CD8-positive, alpha-beta memory T cell (primary cell): Measurements from ENCODE around the gene LRFN3. TPM values are rescaled to one million over a fixed set of nuclear protein-coding genes. Genes with fewer than 3 reads are reported as not detected.

Experiments
- CTCF ChIA-PET: fragments of 350-600 bp; sonication (Branson Sonifier 250); formaldehyde crosslinking; loops from one replicate; lab custom pipeline; 2021; ENCODE audit warnings: antibody characterized with exemption; lab: Charles Lee
- POLR2A ChIA-PET: fragments of 350-600 bp; sonication (Branson Sonifier 250); formaldehyde crosslinking; loops from one replicate; lab custom pipeline; 2021; ENCODE audit warnings: antibody characterized with exemption; lab: Charles Lee
- DNase-seq, 5 donors: peaks; one replicate each; pipeline versions ENCODE4 v3.0.0 to v3.0.0-alpha.2; 2020 to 2022; ENCODE audit warnings: mixed read lengths in 1 of 5
- H3K27ac ChIP-seq: one replicate; pipeline ENCODE4 v1.7.0; 2013; ENCODE audit warnings: low read depth, mild to moderate bottlenecking, low read length, moderate library complexity
- H3K27me3 ChIP-seq: 2 replicates; pipeline ENCODE4 v1.7.0; 2013; ENCODE audit warnings: low read length, mild to moderate bottlenecking; ENCODE audit not compliant: insufficient read depth, poor library complexity, severe bottlenecking
- H3K36me3 ChIP-seq: 2 replicates; pipeline ENCODE4 v1.7.0; 2013; ENCODE audit warnings: mild to moderate bottlenecking, low read length, moderate library complexity; ENCODE audit not compliant: insufficient read depth
- H3K4me1 ChIP-seq: 2 replicates; pipeline ENCODE4 v1.7.0; 2013; ENCODE audit warnings: mild to moderate bottlenecking, low read length, moderate library complexity; ENCODE audit not compliant: insufficient read depth
- H3K4me3 ChIP-seq: 2 replicates; pipeline ENCODE4 v1.7.0; 2013; ENCODE audit warnings: mild to moderate bottlenecking, low read length
- H3K9me3 ChIP-seq: 2 replicates; pipeline ENCODE4 v1.7.0; 2013; ENCODE audit warnings: mild to moderate bottlenecking, low read length
- H3K27ac Mint-ChIP-seq, 8 donors: one replicate each; pipeline ENCODE4 v1.8.0; 2020 to 2021; ENCODE audit warnings: mixed read lengths in 8 of 8, mild to moderate bottlenecking in 6 of 8, inconsistent platforms in 3 of 8, moderate library complexity in 3 of 8
- H3K27me3 Mint-ChIP-seq, 2 donors: one replicate each; pipeline ENCODE4 v1.8.0; 2020 to 2021; ENCODE audit warnings: mixed read lengths in 2 of 2, mild to moderate bottlenecking in 1 of 2, moderate library complexity in 1 of 2
- H3K36me3 Mint-ChIP-seq, 3 donors: one replicate each; pipeline ENCODE4 v1.8.0; 2020 to 2021; ENCODE audit warnings: mixed read lengths in 3 of 3, inconsistent platforms in 1 of 3, mild to moderate bottlenecking in 1 of 3
- H3K4me1 Mint-ChIP-seq, 3 donors: one replicate each; pipeline ENCODE4 v1.8.0; 2020 to 2021; ENCODE audit warnings: mixed read lengths in 3 of 3, inconsistent platforms in 1 of 3, mild to moderate bottlenecking in 1 of 3
- H3K4me3 Mint-ChIP-seq, 7 donors: one replicate each; pipeline ENCODE4 v1.8.0; 2020 to 2021; ENCODE audit warnings: mixed read lengths in 7 of 7, mild to moderate bottlenecking in 6 of 7, moderate library complexity in 4 of 7, inconsistent platforms in 2 of 7
- H3K9me3 Mint-ChIP-seq, 5 donors: one replicate each; pipeline ENCODE4 v1.8.0; 2020 to 2022; ENCODE audit warnings: mixed read lengths in 5 of 5, mild to moderate bottlenecking in 3 of 5, moderate library complexity in 2 of 5, inconsistent platforms in 1 of 5
- polyA plus RNA-seq: library from polyadenylated mRNA; unstranded; fragments of 300-500 nt; fragmentation: Illumina TruSeq; gene quantifications from one replicate; pipeline ENCODE4 v1.2.3, GENCODE V29; 2021
- total RNA-seq, 2 experiments: library from RNA; stranded (reverse); gene quantifications; one replicate each; pipeline ENCODE4 v1.2.3, GENCODE V29; 2021

Gene LRFN3
- total and polyA plus RNA-seq, 3 experiments from 2014 or later = 3.0 to 12.5 (median 12.4) TPM

DNA sequence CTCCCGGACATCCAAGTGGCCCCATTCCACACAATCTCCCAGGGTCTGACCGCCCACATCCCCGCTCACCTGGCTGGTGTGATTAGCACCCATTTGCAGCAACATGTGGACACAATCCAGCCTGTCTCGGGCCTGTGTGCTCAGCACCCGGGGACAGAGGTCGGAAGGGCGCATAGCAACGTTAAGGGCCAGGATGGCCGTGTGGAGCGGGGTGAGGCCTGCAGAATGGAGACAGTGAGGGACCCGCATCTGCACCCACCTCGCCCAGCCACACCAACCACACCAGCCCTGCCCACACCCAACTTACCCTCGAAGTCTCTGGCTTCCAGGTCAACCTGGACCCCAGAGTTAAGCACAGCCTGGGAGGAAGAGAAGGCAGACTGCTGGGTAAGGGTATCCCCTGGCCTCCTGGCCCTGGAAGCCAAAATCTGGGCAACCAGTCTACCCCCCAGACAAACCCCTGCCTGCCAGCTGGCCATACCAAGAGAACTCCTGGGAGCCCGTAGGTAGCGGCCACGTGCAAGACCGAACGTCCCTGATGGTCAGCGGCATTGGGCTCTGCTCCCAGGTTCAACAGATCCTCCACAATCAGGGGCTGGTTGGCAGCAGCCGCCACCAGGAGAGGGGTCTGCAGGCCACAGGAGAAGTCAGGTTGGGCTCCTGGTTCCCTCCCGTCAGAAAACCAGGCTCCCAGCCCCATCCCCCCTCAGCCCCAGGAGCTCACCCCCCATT, 40.1 kb upstream of the LRFN3 start:
- Histone ChIP-seq H3K4me1 (peaks cover 29% of the 10 kb centered on the region), H3K27me3 (no peaks in the 10 kb centered on the region), H3K36me3 (peaks cover 28% of the 10 kb centered on the region), H3K4me3 (no peak overlapping the region), H3K9me3 (no peaks in the 10 kb centered on the region), H3K27ac (no peak overlapping the region)
- DNase-seq = no peak
- Mint-ChIP-seq H3K36me3 (peaks cover 4 to 62% (median 8%) of the 10 kb centered on the region in 3 donors), H3K27ac (peak overlapping the region in 6 of 8 donors; percentile 54 to 72 (median 63)), H3K27me3 (no peaks in the 10 kb centered on the region), H3K4me1 (peaks cover 28 to 43% (median 30%) of the 10 kb centered on the region in 3 donors), H3K4me3 (peak overlapping the region in 6 of 7 donors; percentile 16 to 78 (median 39)), H3K9me3 (no peaks in the 10 kb centered on the region)
- CTCF ChIA-PET = interaction anchor here (2.6 kb wide), 1 partner anchor 35 kb away, joined by 11 read pairs; no protein-coding TSS in a partner anchor
- POLR2A ChIA-PET = no interaction called here

DNA sequence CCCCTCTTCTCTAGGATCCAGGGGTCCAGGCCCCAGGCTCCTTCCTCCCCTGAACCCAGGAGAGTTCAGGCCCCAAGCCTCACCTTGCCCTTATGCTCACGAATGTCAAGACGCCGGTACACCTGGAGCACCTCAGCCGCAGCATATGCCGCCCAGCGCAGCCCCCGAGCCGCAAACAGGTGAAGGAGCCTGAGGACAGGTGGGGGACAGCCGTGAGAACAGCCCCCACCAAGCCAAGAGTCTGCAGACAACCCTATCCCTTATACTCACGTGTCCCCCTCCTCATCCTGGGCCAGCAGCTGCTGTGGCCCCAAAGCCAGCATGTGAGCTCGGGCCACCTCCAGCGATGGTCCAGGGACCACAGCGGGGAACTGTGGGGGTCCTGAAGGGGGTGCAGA, 39.5 kb upstream of the LRFN3 start:
- H3K27ac ChIP-seq = no peak overlapping the region
- peaks cover 35% of the 10 kb centered on the region for H3K4me1 ChIP-seq
- ChIA-PET CTCF (interaction anchor here (1.7 kb wide), 1 partner anchor 15 kb away, joined by 4 read pairs; no protein-coding TSS in a partner anchor), POLR2A (no interaction called here)
- peaks cover 23% of the 10 kb centered on the region for H3K36me3 ChIP-seq
- no peaks in the 10 kb centered on the region for H3K9me3 ChIP-seq
- Mint-ChIP-seq H3K27me3 (no peaks in the 10 kb centered on the region), H3K4me3 (peak overlapping the region in 3 of 7 donors; percentile 16 to 78 (median 34)), H3K27ac (peak overlapping the region in 3 of 8 donors; percentile 17 to 69 (median 43)), H3K36me3 (peaks cover 3 to 59% (median 8%) of the 10 kb centered on the region in 3 donors), H3K4me1 (peaks cover 30 to 49% (median 35%) of the 10 kb centered on the region in 3 donors), H3K9me3 (no peaks in the 10 kb centered on the region)
- no peak overlapping the region for H3K4me3 ChIP-seq
- H3K27me3 ChIP-seq = no peaks in the 10 kb centered on the region
- no peak for DNase-seq

DNA sequence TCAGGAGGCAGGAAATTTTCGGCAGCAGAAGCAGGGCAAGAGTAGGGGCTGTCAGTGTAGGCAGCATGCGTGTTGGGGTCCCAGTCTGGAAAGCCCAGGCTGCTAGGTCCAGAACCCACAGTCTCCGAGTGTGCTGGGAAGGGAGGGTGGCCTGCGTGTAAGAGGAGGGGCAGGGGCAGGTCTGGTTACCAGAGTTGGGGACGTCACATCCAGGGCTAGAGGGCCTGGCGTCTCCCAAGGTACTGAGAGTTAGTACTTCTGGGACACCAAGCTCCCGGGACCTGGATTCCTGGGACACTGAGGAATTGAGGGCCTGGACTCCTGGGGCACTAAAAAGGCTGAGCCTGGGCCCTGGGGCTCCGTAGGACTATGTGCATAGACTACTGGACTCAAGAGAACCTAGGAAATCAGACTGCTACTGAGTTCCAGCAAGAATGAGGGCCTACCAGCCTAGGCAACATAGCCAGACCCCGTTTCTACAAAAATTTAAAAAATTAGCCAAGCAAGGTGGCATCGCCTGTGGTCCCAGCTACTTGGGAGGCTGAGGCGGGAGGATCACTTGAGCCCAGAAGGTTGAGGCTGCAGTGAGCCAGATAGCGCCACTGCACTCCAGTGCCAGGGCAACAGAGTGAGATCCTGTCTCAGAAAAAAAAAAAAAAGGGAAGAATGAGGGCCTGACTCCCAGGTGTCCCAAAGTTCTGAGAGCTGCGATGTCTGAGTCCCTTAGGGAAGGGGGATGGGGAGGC, 38.3 kb upstream of the LRFN3 start:
- Histone ChIP-seq H3K36me3 (peaks cover 20% of the 10 kb centered on the region), H3K4me1 (peaks cover 47% of the 10 kb centered on the region), H3K27me3 (no peaks in the 10 kb centered on the region), H3K4me3 (peak overlapping the region; percentile 87), H3K9me3 (no peaks in the 10 kb centered on the region), H3K27ac (peak overlapping the region; percentile 92)
- no peak for DNase-seq
- peaks cover 3 to 51% (median 4%) of the 10 kb centered on the region in 3 donors for H3K36me3 Mint-ChIP-seq
- peaks cover 35 to 60% (median 38%) of the 10 kb centered on the region in 3 donors for H3K4me1 Mint-ChIP-seq
- peak overlapping the region; percentile 91 to 100 (median 96) for H3K4me3 Mint-ChIP-seq
- H3K27me3 Mint-ChIP-seq = no peaks in the 10 kb centered on the region
- ChIA-PET POLR2A (interaction anchor here (1.2 kb wide), 1 partner anchor 33 kb away, joined by 6 read pairs; no protein-coding TSS in a partner anchor), CTCF (interaction anchor here (1.0 to 1.7 kb wide), 3 partner anchors 17 to 205 kb away, joined by 3 to 4 read pairs (median 3); no protein-coding TSS in a partner anchor)
- peak overlapping the region; percentile 83 to 99 (median 93) for H3K27ac Mint-ChIP-seq
- no peaks in the 10 kb centered on the region for H3K9me3 Mint-ChIP-seq

DNA sequence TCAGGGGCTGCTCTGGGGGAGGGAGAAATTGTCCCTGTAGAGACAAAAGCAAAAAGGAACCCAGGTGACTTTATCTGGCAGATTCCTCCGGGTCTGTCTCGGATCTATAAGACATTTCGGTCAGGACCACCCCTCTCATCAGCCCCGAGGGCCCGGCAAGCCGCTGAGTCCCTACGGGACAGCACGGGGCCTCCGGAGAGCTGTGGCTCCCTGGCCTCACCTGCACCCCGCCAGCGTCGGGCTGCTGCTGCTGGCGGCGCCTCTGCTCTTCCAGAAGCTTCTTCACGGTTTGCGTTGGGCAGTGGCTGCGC, 37.7 kb upstream of the LRFN3 start:
- H3K36me3 Mint-ChIP-seq = peaks cover 3 to 50% (median 3%) of the 10 kb centered on the region in 3 donors
- peak overlapping the region; percentile 87 for H3K4me3 ChIP-seq

DNA sequence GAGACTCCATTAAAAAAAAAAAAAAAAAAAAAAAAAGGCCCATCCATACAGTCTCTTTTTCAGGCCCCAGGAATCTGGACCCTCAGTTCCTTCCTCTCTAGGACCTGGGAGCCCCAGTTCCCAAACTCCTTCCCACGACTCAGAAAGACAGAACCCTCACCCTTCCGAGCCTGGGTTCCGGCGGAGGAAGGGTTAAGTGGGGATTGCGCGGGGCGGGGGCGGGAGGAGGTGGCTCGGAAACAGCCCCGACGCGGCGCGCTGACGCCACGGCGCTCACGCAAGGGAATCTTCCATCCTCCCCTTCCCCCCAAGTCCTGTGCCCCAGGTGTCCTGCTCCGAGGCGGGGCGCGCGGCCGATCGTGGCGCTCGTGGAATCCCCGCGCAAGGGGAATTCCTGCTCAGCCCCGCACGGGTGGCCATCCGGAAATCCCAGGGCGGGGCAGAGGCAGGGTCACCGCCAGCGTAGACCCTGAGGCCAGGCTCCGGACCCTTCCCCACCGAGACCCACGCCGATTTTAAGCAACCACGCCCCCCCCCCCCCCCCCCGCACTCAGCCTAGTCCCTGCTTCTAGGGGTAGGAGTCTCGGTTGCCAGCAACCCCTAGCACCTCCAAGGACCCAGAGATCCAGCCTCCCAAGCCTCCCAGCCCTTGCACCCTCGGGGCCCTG, 36.5 kb upstream of the LRFN3 start:
- H3K36me3 ChIP-seq = peaks cover 9% of the 10 kb centered on the region
- CTCF ChIA-PET = interaction anchor here (1.3 to 1.5 kb wide), 2 partner anchors 8 to 31 kb away, joined by 4 read pairs; no protein-coding TSS in a partner anchor
- Mint-ChIP-seq H3K4me3 (peak overlapping the region; percentile 91 to 100 (median 96)), H3K36me3 (peaks cover 4 to 44% (median 5%) of the 10 kb centered on the region in 3 donors), H3K27ac (peak overlapping the region; percentile 87 to 99 (median 98)), H3K9me3 (peaks cover 0 to 3% (median 0%) of the 10 kb centered on the region in 5 donors), H3K27me3 (no peaks in the 10 kb centered on the region), H3K4me1 (peaks cover 46 to 74% (median 54%) of the 10 kb centered on the region in 3 donors)
- peaks cover 61% of the 10 kb centered on the region for H3K4me1 ChIP-seq
- POLR2A ChIA-PET = interaction anchor here (2.1 kb wide), 2 partner anchors 30 to 31 kb away, joined by 6 to 7 read pairs; no protein-coding TSS in a partner anchor
- no peaks in the 10 kb centered on the region for H3K27me3 ChIP-seq
- DNase-seq = peak; percentile 82 to 91 (median 86)
- no peaks in the 10 kb centered on the region for H3K9me3 ChIP-seq
- H3K4me3 ChIP-seq = peak overlapping the region; percentile 87
- peak overlapping the region; percentile 92 for H3K27ac ChIP-seq

More for the DNA sequence above, 37.7 kb upstream of the LRFN3 start:
- Histone ChIP-seq H3K27me3 (no peaks in the 10 kb centered on the region), H3K36me3 (peaks cover 15% of the 10 kb centered on the region), H3K9me3 (no peaks in the 10 kb centered on the region), H3K4me1 (peaks cover 50% of the 10 kb centered on the region), H3K27ac (peak overlapping the region; percentile 92)
- no peak for DNase-seq
- POLR2A ChIA-PET = interaction anchor here (0.5 to 1.2 kb wide), 3 partner anchors 33 to 224 kb away, joined by 3 to 9 read pairs (median 6); partner anchors contain the start of genes PSENEN and U2AF1L4
- Mint-ChIP-seq H3K4me1 (peaks cover 35 to 62% (median 44%) of the 10 kb centered on the region in 3 donors), H3K27me3 (no peaks in the 10 kb centered on the region), H3K4me3 (peak overlapping the region; percentile 91 to 100 (median 96)), H3K9me3 (peaks cover 0 to 2% (median 0%) of the 10 kb centered on the region in 5 donors), H3K27ac (peak overlapping the region; percentile 87 to 99 (median 98))
- CTCF ChIA-PET = interaction anchor here (1.0 to 1.7 kb wide), 3 partner anchors 17 to 206 kb away, joined by 3 to 4 read pairs (median 3); no protein-coding TSS in a partner anchor

DNA sequence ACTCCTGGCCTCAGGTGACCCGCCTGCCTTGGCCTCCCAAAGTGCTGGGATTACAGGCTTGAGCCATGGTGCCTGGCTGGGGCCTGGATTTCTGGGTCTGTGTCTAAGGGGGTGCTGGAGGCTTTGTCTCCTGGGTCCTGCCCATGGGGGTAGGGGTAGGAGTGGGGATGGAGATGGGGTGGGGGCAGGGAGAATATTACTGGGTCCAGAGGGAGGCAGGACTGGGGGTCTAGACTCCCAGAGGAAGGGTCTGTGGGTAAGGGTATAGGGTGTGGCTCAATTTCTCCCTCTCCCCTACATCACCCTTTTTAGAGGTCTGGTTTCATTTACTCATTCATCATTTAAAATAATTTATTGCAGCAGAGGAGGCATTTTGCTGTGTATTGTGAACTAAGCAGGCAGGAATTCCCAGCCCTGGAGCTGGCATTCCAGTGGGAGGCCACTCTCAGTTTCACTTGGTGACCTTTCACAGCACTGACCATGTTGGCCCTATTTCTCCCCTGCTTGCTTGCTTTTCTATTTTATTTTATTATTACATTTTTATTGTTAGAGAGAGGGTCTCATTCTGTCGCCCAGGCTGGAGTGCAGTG, 35.0 kb upstream of the LRFN3 start:
- Mint-ChIP-seq H3K27me3 (no peaks in the 10 kb centered on the region), H3K4me3 (peak overlapping the region; percentile 91 to 100 (median 96)), H3K4me1 (peaks cover 45 to 72% (median 51%) of the 10 kb centered on the region in 3 donors), H3K27ac (peak overlapping the region; percentile 87 to 99 (median 98)), H3K36me3 (peaks cover 2 to 34% (median 5%) of the 10 kb centered on the region in 3 donors), H3K9me3 (peaks cover 0 to 3% (median 0%) of the 10 kb centered on the region in 5 donors)
- DNase-seq = no peak
- Histone ChIP-seq H3K9me3 (no peaks in the 10 kb centered on the region), H3K27me3 (no peaks in the 10 kb centered on the region), H3K4me3 (peak overlapping the region; percentile 100), H3K27ac (peak overlapping the region; percentile 92), H3K36me3 (peaks cover 3% of the 10 kb centered on the region), H3K4me1 (peaks cover 63% of the 10 kb centered on the region)
- ChIA-PET POLR2A (interaction anchor here (0.6 to 2.1 kb wide), 4 partner anchors 9 to 30 kb away, joined by 3 to 7 read pairs (median 5); no protein-coding TSS in a partner anchor), CTCF (interaction anchor here (1.1 to 1.5 kb wide), 4 partner anchors 9 to 30 kb away, joined by 3 to 4 read pairs (median 4); no protein-coding TSS in a partner anchor)
